Measurements from ENCODE around the gene PCNX2.

PCNX2 gene

DNA sequence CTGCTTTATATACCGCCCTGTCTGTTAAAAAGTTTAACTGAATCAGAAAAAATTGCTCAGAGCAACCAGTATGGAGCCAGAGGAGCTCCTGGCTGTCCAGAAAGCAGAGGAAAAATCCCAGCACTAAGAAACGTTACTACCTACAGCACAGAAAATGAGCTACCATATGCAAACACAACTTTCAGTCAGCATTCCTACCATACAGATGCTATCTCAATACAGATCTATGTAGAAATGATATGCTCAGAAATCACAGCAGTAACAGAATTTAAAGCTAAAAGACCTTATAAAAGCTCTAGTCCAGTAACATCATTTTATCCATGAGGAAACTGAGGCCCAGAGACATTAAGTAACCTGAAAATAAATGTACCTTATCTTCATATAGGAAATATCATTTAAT is 38.7 kb downstream of the PCNX2 start:
- TF ChIP-seq GATA1 (IDR thresholded peaks at IDR 0.05; ENCODE audit: low read depth, low read length) = no peak
- no peak for TF ChIP-seq POLR2A (IDR thresholded peaks at IDR 0.05; ENCODE audit: low read length)
- no peak for DNase-seq

DNA sequence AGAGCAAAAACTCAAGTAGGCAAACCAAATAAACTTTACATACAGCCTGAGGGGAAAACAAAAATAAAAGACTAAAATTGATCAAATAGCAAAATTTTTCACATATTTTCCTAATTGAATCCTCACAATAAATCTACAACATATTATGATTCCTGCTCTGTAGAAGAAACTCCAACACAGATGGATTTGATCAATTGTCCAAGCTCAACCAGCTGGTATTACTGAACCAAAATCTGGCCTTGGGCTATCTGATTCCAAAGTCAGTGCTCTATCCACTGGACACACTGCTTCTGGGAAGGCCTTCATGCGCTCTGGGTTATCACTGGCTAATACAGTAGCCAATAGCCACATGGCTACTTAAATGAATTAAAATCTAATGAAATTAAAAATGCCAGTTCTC is 39.3 kb downstream of the PCNX2 start:
- no peak for DNase-seq
- TF ChIP-seq GATA1 (IDR thresholded peaks at IDR 0.05; ENCODE audit: low read depth, low read length) (no peak), POLR2A (IDR thresholded peaks at IDR 0.05; ENCODE audit: low read length) (no peak)

- TF ChIP-seq POLR2A (IDR thresholded peaks at IDR 0.05; ENCODE audit: low read length) = no peak
- TF ChIP-seq GATA1 (IDR thresholded peaks at IDR 0.05; ENCODE audit: low read depth, low read length) = no peak
- DNase-seq = no peak
Observed at GRCh38 chr1:233255145-233255544, 40.4 kb downstream of the PCNX2 start.

DNA sequence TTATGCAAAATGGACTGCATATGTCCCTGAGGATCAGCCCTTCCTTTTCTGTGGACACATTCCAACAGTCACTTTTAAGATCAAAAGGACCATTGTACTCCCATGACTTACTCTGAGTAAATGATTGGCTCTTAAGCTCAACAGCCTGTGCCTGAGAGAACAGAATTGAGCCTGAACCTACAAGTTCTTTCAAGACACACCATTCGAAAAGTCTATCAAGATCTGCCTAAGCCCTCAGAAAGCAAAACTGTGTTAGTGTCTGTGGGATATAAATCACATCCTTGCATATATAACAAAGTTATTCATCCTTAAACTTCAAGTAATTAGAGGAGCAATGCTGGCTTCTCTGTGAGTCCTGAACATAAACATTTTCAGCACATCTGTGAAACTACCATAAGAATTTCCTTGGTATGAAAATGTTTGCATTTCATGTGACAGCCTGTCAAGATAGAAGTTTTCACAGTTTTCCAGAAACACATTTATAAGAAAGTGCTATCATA is 41.6 kb downstream of the PCNX2 start:
- DNase-seq = no peak
- TF ChIP-seq POLR2A (IDR thresholded peaks at IDR 0.05; ENCODE audit: low read length) (no peak), GATA1 (IDR thresholded peaks at IDR 0.05; ENCODE audit: low read depth, low read length) (no peak)

DNA sequence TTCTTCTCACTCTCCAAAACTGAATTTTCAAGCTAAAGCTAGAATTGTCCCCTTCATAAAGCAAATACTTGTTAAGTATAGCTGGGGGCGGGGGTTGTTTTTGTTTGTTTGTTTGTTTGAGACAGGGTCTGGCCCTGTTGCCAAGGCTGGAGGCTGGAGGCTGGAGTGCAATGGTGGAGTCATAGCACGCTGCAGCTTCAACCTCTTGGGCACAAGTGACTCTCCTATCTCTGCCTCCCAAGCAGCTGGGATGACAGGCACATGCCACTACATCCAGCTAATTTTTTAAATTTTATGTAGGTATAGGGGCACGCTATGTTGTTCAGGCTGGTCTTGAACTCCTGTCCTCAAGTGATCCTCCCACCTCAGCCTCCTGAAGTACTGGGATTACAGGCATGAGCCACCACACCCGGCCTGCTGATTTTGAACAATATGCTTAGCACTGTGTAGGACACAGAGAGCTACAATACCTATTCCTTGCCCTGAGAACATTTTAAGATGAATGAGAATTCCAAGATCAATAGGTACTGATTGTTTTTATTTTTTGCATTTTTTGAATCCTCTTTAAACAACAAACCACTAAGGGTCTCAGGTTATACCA is 42.2 kb downstream of the PCNX2 start:
- TF ChIP-seq POLR2A (IDR thresholded peaks at IDR 0.05; ENCODE audit: low read length) (no peak), GATA1 (IDR thresholded peaks at IDR 0.05; ENCODE audit: low read depth, low read length) (no peak)
- DNase-seq = no peak

DNA sequence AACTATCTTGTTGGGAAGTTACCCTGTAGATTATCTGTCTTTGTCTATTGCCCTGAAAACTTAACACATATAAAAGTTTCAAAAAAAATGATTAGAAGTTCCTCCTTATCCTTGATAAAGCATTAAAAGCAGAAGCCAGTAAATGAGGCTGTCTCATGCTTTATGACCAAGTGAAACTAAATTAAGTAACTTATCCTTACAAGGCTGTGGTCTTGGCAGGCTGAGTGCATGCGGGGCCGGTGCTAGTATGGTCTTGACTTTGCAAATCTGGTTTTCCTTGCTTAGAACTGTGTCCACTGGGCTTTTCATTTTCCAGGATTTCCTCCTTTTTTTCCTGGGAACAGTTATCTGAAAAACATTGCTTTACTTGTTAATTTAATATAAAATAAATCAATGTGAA is 43.1 kb downstream of the PCNX2 start:
- TF ChIP-seq POLR2A (IDR thresholded peaks at IDR 0.05; ENCODE audit: low read length) (no peak), GATA1 (IDR thresholded peaks at IDR 0.05; ENCODE audit: low read depth, low read length) (no peak)
- no peak for DNase-seq

- DNase-seq = no peak
- TF ChIP-seq POLR2A (IDR thresholded peaks at IDR 0.05; ENCODE audit: low read length) = no peak
Observed at GRCh38 chr1:233251201-233251720, 44.3 kb downstream of the PCNX2 start.

- no peak for DNase-seq
- TF ChIP-seq GATA1 (IDR thresholded peaks at IDR 0.05; ENCODE audit: low read depth, low read length) (no peak), POLR2A (IDR thresholded peaks at IDR 0.05; ENCODE audit: low read length) (no peak)
Observed at GRCh38 chr1:233248014-233248413, 47.5 kb downstream of the PCNX2 start.

- no peak for TF ChIP-seq GATA1 (IDR thresholded peaks at IDR 0.05; ENCODE audit: low read depth, low read length)
- TF ChIP-seq POLR2A (IDR thresholded peaks at IDR 0.05; ENCODE audit: low read length) = no peak
- DNase-seq = no peak
Observed at GRCh38 chr1:233246965-233247364, 48.6 kb downstream of the PCNX2 start.

- TF ChIP-seq POLR2A (IDR thresholded peaks at IDR 0.05; ENCODE audit: low read length) (no peak), GATA1 (IDR thresholded peaks at IDR 0.05; ENCODE audit: low read depth, low read length) (no peak)
- no peak for DNase-seq
Observed at GRCh38 chr1:233245191-233245765, 50.2 kb downstream of the PCNX2 start.

DNA sequence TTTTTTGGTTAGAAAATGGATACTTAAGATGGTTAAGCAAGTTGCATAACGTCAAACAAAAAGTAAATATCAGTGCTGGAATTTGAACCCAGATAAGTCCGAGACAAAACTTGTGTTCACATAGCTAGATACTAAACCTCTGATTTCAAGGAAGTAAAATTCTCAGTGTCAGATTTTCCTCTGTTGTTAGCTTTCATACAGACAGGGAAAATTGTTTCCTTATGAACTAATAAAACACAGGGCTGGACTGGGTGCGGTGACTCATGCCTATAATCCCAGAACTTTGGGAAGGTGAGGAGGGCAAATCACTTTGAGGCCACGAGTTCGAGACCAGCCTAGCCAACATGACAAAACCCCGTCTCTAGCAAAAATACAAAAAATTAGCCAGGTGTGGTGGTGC is 51.3 kb downstream of the PCNX2 start:
- TF ChIP-seq POLR2A (IDR thresholded peaks at IDR 0.05; ENCODE audit: low read length) = no peak
- TF ChIP-seq GATA1 (IDR thresholded peaks at IDR 0.05; ENCODE audit: low read depth, low read length) = no peak
- DNase-seq = no peak

DNA sequence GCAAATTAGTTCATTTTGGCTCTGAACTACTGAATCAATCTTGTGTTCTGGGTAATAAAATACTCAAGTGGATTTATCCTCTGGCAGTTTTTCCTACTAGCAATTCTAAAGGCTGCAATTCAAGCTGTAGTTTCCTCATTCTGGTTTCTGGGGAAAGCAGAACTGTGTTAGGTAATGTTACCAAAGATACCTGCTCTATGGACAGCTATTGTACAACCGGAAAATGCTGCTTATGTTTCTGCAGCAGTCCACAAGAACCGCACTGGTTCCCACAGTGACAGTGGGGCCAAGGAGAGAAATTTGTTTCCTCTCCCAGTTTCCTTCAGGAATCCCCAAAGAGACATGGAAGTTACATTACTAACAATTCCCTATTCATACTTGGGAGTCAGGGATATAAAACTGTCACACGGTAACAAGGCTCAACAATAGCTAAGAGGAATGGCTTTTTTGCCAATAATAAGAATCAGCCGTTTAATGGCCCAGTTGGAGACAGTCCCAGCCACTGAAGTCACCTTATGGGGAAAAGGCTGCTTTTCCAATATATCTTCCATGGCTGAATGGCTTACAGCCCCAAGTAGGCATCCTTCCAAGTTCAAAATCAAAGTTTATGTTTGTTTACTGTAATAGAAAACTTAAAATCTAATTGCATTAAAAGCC is 52.6 kb downstream of the PCNX2 start:
- no peak for DNase-seq
- TF ChIP-seq GATA1 (IDR thresholded peaks at IDR 0.05; ENCODE audit: low read depth, low read length) = no peak
- TF ChIP-seq POLR2A (IDR thresholded peaks at IDR 0.05; ENCODE audit: low read length) = no peak

- DNase-seq = no peak
- TF ChIP-seq POLR2A (IDR thresholded peaks at IDR 0.05; ENCODE audit: low read length) (no peak), GATA1 (IDR thresholded peaks at IDR 0.05; ENCODE audit: low read depth, low read length) (no peak)
Observed at GRCh38 chr1:233241759-233242158, 53.8 kb downstream of the PCNX2 start.

- no peak for TF ChIP-seq GATA1 (IDR thresholded peaks at IDR 0.05; ENCODE audit: low read depth, low read length)
- TF ChIP-seq POLR2A (IDR thresholded peaks at IDR 0.05; ENCODE audit: low read length) = no peak
- peak in 1 of 2 experiments; percentile 20 for DNase-seq
Observed at GRCh38 chr1:233240829-233241682, 54.5 kb downstream of the PCNX2 start.
